Lower leg skin (tissue), 3 donors: ENCODE measurements around the gene ADGRF5.

Experiments
- POLR2A ChIP-seq, 2 donors: fragments of 450-650 bp; IDR thresholded peaks; one replicate each; pipeline ENCODE4 v1.6.1; 2016 to 2017; ENCODE audit warnings: antibody characterized with exemption in 2 of 2, mild to moderate bottlenecking in 1 of 2, moderate library complexity in 1 of 2
- TF ChIP-seq, protein P1 (sequence below), 3 donors: fragments of 450-650 bp; IDR thresholded peaks; one replicate each; pipeline ENCODE4 v1.5.1; 2016; ENCODE audit warnings: antibody characterized with exemption in 3 of 3, mild to moderate bottlenecking in 3 of 3, moderate library complexity in 2 of 3

DNA sequence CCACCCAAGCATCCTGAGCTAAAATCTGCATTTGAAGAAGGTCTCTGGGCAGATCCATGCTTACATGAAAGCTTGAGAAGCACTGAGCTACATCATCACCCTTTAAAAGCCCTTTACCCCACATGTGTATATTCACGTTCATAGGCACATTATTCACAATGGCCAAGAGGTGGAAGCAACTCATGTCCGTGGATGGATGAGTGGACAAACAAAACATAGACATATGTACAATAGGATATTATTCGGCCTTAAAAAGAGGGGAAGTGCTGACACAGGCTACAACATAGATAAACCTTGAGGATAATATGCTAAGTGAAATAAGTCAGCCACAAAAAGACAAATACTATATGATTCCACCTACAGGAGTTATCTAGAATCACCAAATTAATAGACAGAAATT, 17.6 kb downstream of the ADGRF5 start:
- TF ChIP-seq POLR2A (IDR thresholded peaks at IDR 0.05) = no peak
- TF ChIP-seq, protein P1, sequence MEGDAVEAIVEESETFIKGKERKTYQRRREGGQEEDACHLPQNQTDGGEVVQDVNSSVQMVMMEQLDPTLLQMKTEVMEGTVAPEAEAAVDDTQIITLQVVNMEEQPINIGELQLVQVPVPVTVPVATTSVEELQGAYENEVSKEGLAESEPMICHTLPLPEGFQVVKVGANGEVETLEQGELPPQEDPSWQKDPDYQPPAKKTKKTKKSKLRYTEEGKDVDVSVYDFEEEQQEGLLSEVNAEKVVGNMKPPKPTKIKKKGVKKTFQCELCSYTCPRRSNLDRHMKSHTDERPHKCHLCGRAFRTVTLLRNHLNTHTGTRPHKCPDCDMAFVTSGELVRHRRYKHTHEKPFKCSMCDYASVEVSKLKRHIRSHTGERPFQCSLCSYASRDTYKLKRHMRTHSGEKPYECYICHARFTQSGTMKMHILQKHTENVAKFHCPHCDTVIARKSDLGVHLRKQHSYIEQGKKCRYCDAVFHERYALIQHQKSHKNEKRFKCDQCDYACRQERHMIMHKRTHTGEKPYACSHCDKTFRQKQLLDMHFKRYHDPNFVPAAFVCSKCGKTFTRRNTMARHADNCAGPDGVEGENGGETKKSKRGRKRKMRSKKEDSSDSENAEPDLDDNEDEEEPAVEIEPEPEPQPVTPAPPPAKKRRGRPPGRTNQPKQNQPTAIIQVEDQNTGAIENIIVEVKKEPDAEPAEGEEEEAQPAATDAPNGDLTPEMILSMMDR (IDR thresholded peaks at IDR 0.05) = no peak
